ENCODE data around the gene TMEM86B. TPM values are rescaled to one million over a fixed set of nuclear protein-coding genes. Genes with fewer than 3 reads are reported as not detected.

Gene TMEM86B
- total RNA-seq, 3 donors from 2014 or later (not counting 1 experiment from before 2014, with no cell fraction given) = 12.6 to 14.7 (median 14.6) TPM

GRCh38 chr19:55266404-55266803 lies 37.8 kb upstream of the TMEM86B start:
- intact Hi-C loops (cut with micrococcal nuclease) = no loop called here
- Mint-ChIP-seq H3K4me1 (peaks cover 0 to 9% of the 10 kb centered on the region in 2 donors), H3K27ac (peak overlapping the region; percentile 29 to 77), H3K36me3 (no peaks in the 10 kb centered on the region), H3K27me3 (ENCODE audit: low read depth in 2 of 2) (no peaks in the 10 kb centered on the region), H3K4me3 (peak overlapping the region; percentile 10), H3K9me3 (peaks cover 5% of the 10 kb centered on the region in 2 donors)
- no peak overlapping the region for H3K4me3 ChIP-seq (ENCODE audit: low read length)
- no peaks in the 10 kb centered on the region for H3K27me3 ChIP-seq (ENCODE audit: control insufficient read depth, insufficient read depth, low read length)
- H3K9me3 ChIP-seq (ENCODE audit: control insufficient read depth, insufficient read depth, low read length) = no peaks in the 10 kb centered on the region
- no peaks in the 10 kb centered on the region for H3K36me3 ChIP-seq (ENCODE audit: control insufficient read depth, insufficient read depth, low read length)
- no peak for TF ChIP-seq CTCF (IDR thresholded peaks at IDR 0.05)
- H3K27ac ChIP-seq (ENCODE audit: low read length) = peak overlapping the region; percentile 8
- no peaks in the 10 kb centered on the region for H3K4me1 ChIP-seq (ENCODE audit: control insufficient read depth, insufficient read depth, low read length)
- DNase-seq = peak in 1 of 2 donors; percentile 24
- peak in 1 of 3 donors; percentile 47 for ATAC-seq
- WGBS (ENCODE audit: insufficient coverage) = 92% methylated on average over 3 of the region's 3 CpGs

GRCh38 chr19:55265723-55266386 lies 37.3 kb upstream of the TMEM86B start:
- H3K4me1 ChIP-seq (ENCODE audit: control insufficient read depth, insufficient read depth, low read length) = no peaks in the 10 kb centered on the region
- intact Hi-C loops (cut with micrococcal nuclease) = no loop called here
- DNase-seq (no peak), ATAC-seq (peak in 2 of 3 donors; percentile 47 to 50)
- Mint-ChIP-seq H3K27me3 (ENCODE audit: low read depth in 2 of 2) (no peaks in the 10 kb centered on the region), H3K9me3 (peaks cover 5% of the 10 kb centered on the region in 2 donors), H3K36me3 (no peaks in the 10 kb centered on the region), H3K27ac (peak overlapping the region; percentile 29 to 77), H3K4me3 (no peak overlapping the region), H3K4me1 (peaks cover 0 to 9% of the 10 kb centered on the region in 2 donors)
- no peaks in the 10 kb centered on the region for H3K27me3 ChIP-seq (ENCODE audit: control insufficient read depth, insufficient read depth, low read length)
- no peak for TF ChIP-seq CTCF (IDR thresholded peaks at IDR 0.05)
- H3K4me3 ChIP-seq (ENCODE audit: low read length) = no peak overlapping the region
- peak overlapping the region; percentile 8 for H3K27ac ChIP-seq (ENCODE audit: low read length)
- no peaks in the 10 kb centered on the region for H3K36me3 ChIP-seq (ENCODE audit: control insufficient read depth, insufficient read depth, low read length)
- no peaks in the 10 kb centered on the region for H3K9me3 ChIP-seq (ENCODE audit: control insufficient read depth, insufficient read depth, low read length)
- WGBS (ENCODE audit: insufficient coverage) = 97% methylated on average over 12 of the region's 12 CpGs

GRCh38 chr19:55265173-55265572 lies 36.6 kb upstream of the TMEM86B start:
- Mint-ChIP-seq H3K4me3 (no peak overlapping the region), H3K9me3 (peaks cover 5% of the 10 kb centered on the region in 2 donors), H3K36me3 (no peaks in the 10 kb centered on the region), H3K27ac (no peak overlapping the region), H3K4me1 (peaks cover 0 to 9% of the 10 kb centered on the region in 2 donors), H3K27me3 (ENCODE audit: low read depth in 2 of 2) (no peaks in the 10 kb centered on the region)
- Histone ChIP-seq H3K4me3 (ENCODE audit: low read length) (no peak overlapping the region), H3K27ac (ENCODE audit: low read length) (no peak overlapping the region), H3K27me3 (ENCODE audit: control insufficient read depth, insufficient read depth, low read length) (no peaks in the 10 kb centered on the region), H3K4me1 (ENCODE audit: control insufficient read depth, insufficient read depth, low read length) (peaks cover 1% of the 10 kb centered on the region), H3K36me3 (ENCODE audit: control insufficient read depth, insufficient read depth, low read length) (no peaks in the 10 kb centered on the region), H3K9me3 (ENCODE audit: control insufficient read depth, insufficient read depth, low read length) (no peaks in the 10 kb centered on the region)
- 97% methylated on average over 16 of the region's 16 CpGs for WGBS (ENCODE audit: insufficient coverage)
- DNase-seq = no peak
- ATAC-seq = no peak
- TF ChIP-seq CTCF (IDR thresholded peaks at IDR 0.05) = no peak
- intact Hi-C loops (cut with micrococcal nuclease) = no loop called here

- intact Hi-C loops (cut with micrococcal nuclease) = no loop called here
- Histone ChIP-seq H3K27me3 (ENCODE audit: control insufficient read depth, insufficient read depth, low read length) (no peaks in the 10 kb centered on the region), H3K36me3 (ENCODE audit: control insufficient read depth, insufficient read depth, low read length) (no peaks in the 10 kb centered on the region), H3K4me1 (ENCODE audit: control insufficient read depth, insufficient read depth, low read length) (peaks cover 8% of the 10 kb centered on the region), H3K9me3 (ENCODE audit: control insufficient read depth, insufficient read depth, low read length) (no peaks in the 10 kb centered on the region), H3K4me3 (ENCODE audit: low read length) (no peak overlapping the region), H3K27ac (ENCODE audit: low read length) (no peak overlapping the region)
- 98% methylated on average over 5 of the region's 5 CpGs for WGBS (ENCODE audit: insufficient coverage)
- TF ChIP-seq CTCF (IDR thresholded peaks at IDR 0.05) = no peak
- no peak for ATAC-seq
- Mint-ChIP-seq H3K27me3 (ENCODE audit: low read depth in 2 of 2) (no peaks in the 10 kb centered on the region), H3K4me3 (no peak overlapping the region), H3K27ac (no peak overlapping the region), H3K9me3 (peaks cover 5% of the 10 kb centered on the region in 2 donors), H3K36me3 (no peaks in the 10 kb centered on the region), H3K4me1 (peaks cover 3 to 11% of the 10 kb centered on the region in 2 donors)
- no peak for DNase-seq
These were observed 36.0 kb upstream of the TMEM86B start for GRCh38 chr19:55264531-55264930.
